ENCODE results near the gene NCOA3.
"Not testable (repeated sequence)": the region's sequence is repeated elsewhere in the genome, so short reads cannot be mapped to it uniquely, and the experiment has no call there.

NCOA3 gene

DNA sequence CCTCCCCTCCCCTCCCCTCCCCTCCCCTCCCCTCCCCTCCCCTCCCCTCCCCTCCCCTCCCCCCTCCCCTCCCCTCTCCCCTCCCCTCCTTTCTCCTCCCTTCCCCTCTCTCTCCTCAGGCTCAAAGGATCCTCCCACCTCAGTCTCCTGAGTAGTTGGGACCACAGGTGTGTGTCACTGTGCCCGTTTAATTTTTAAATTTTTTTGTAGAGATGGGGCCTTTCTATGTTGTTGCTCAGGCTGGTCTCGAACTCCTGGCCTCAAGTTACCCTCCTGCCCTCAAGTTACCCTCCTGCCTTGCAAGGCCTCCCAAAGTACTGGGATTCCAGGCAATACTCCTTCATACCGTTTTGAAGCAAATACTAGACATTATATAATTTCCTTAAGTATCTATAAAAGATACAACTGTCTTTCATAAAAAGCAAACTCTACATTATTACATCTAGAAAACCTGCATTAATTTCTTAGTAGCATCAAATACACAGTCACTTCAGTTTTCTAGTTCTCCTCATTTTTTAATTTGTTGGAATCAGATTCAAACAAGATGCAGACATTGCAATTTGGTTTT lies 39.8 kb downstream of the NCOA3 start:
- no peak for DNase-seq

DNA sequence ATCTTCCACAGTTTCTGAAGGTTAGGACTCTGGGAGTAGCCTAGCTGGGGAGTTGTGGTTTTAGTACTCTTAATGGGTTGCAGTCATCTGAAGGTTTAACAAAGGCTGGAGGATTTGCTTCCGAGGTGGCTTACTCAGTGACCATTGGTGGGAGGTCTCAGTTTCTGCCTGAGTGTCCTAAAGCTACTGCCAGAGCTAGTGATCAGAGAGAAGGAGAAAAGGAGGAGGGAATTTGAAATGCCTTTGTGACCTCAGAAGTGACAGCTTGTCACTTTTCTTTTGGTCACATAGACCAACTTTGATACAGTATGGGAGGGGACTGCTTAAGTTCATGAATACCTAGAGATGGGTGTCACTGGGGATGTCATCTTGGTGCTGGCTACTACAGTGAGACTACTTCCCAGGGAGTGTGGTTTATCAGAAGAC lies 41.3 kb downstream of the NCOA3 start:
- no peak for DNase-seq

DNA sequence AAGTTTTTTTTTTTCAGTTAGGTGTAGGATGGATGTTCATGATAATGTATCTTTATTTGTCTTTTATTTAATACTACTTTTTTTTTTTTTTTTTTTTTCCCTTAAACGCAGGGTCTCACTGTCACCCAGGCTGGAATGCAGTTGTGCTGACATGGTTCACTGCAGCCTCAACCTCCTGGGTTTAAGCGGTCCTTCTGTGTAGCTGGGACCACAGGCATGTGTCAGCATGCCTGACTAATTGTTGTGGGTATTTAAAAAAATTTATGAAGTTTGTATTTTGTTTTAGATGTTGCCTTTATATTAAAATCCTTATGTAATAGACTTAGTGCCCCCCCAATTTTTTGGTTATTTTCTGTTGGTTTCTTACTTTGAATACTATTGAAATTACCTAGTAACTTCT lies 42.6 kb downstream of the NCOA3 start:
- DNase-seq: no peak

DNA sequence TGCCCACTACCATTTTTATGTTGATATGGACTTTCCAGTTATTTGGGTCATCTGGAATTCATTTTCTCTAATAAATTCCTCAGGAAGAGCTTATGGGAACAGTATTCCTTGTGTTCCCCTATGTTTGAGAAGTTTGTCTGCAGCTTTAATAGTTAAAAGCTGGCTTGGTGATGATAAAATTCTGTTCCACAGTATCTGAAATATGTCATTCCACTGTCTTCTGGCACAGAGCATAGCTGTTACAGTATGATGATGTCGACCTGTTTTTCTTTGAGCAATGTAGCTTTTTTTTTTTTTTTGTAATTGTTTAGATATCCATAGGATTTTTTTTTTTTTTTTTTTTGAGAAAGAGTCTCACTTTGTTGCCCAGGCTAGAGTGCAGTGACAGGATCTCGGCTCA lies 43.2 kb downstream of the NCOA3 start:
- no peak for DNase-seq

- DNase-seq: no peak
Observed at GRCh38 chr20:47545499-47545898, 43.8 kb downstream of the NCOA3 start.

- no peak for DNase-seq
Observed at GRCh38 chr20:47546184-47547033, 44.7 kb downstream of the NCOA3 start.

- DNase-seq: no peak
Observed at GRCh38 chr20:47547034-47547387, 45.3 kb downstream of the NCOA3 start.

DNA sequence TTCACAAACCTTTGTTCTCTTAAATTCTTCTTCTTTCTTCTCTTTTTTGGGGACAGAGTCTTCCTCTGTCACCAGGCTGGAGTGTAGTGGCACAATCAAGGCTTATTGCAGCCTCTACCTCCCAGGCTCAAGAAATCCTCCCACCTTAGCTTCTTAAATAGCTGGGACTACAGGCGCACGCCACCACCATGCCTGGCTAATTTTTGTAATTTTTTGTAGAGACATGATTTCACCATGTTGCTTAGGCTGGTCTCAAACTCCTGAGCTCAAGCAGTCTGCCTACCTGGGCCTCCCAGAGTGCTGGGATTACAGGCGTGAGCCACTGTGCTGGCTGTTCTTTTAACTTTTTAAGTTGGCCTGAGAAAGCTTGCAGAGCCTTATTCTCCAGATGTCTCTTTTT lies 48.0 kb downstream of the NCOA3 start:
- DNase-seq: no peak

DNA sequence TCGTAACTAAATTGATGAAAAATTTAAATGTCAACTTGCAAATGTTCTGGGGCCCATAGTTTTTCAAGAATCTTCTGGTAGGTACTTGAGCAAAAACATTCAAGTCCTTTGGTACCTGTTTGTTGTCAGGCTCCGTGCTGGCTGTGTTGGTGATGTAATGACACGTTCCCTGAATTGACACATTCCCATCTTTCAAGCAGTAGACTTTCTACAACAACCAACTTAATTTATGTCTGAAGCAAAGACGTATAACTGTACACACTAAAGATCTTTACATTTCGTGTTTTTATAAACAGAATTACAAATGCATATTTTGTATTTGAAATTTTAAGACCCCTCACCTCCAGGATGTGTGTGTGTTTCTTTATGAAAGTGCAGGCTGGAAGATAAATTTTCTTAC lies 49.5 kb downstream of the NCOA3 start:
- DNase-seq: no peak

DNA sequence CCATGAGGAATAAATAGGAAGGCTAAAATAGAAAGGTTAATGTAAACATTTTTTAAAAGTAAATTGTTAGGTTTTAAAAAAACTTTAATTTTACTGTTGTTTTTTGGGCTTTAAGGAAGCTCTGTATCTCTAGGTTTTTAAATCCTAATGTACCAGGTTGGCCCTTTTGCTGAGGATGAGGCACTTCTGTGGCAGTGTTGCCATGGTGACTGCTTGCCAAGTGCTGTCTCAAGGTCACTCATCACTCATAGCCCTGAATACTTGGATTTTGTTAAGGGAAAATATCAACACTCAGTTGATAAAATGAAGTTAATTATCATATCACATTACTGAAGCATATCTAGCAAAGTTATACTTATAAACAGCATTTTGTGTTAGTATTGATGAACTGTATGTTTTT lies 50.2 kb downstream of the NCOA3 start:
- no peak for DNase-seq

- DNase-seq: no peak
Observed at GRCh38 chr20:47552996-47553395, 51.3 kb downstream of the NCOA3 start.

DNA sequence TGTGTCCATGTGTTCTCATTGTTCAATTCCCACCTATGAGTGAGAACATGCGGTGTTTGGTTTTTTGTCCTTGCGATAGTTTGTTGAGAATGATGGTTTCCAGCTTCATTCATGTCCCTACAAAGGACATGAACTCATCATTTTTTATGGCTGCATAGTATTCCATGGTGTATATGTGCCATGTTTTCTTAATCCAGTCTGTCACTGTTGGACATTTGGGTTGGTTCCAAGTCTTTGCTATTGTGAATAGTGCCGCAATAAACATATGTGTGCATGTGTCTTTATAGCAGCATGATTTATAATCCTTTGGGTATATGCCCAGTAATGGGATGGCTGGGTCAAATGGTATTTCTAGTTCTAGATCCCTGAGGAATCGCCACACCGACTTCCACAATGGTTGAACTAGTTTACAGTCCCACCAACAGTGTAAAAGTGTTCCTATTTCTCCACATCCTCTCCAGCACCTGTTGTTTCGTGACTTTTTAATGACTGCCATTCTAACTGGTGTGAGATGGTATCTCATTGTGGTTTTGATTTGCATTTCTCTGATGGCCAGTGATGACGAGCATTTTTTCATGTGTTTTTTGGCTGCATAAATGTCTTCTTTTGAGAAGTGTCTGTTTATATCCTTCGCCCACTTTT lies 52.0 kb downstream of the NCOA3 start:
- DNase-seq: not testable (repeated sequence)

- DNase-seq: not testable (repeated sequence)
Observed at GRCh38 chr20:47554283-47554682, 52.6 kb downstream of the NCOA3 start.

DNA sequence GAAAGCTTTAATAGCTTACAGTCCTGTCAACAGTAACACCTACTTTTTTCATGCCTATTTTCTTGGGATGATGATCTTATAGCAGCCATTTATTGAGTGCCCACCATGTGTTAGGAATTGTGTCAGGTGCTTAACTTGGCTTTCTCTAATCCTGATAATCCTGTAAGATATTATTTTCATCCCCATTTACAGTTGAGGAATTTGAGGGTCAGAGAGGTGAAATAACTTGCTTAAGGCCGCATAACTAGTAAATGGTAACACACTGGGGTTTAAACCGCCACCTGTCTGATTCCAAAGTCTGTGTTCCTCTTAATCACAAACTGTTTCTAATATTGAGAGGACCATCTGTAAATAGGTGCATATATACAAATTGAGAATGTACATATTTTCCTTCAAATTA lies 55.5 kb downstream of the NCOA3 start:
- DNase-seq: no peak

GRCh38 chr20:47557791-47558190 lies 56.1 kb downstream of the NCOA3 start:
- no peak for DNase-seq

GRCh38 chr20:47558295-47559066 lies 56.8 kb downstream of the NCOA3 start:
- no peak for DNase-seq

- no peak for DNase-seq
Observed at GRCh38 chr20:47559141-47559540, 57.5 kb downstream of the NCOA3 start.

- no peak for DNase-seq
Observed at GRCh38 chr20:47561180-47561579, 59.5 kb downstream of the NCOA3 start.

GRCh38 chr20:47561603-47562583 lies 60.2 kb downstream of the NCOA3 start:
- no peak for DNase-seq

GRCh38 chr20:47566269-47566668 lies 64.6 kb downstream of the NCOA3 start:
- DNase-seq: no peak

DNA sequence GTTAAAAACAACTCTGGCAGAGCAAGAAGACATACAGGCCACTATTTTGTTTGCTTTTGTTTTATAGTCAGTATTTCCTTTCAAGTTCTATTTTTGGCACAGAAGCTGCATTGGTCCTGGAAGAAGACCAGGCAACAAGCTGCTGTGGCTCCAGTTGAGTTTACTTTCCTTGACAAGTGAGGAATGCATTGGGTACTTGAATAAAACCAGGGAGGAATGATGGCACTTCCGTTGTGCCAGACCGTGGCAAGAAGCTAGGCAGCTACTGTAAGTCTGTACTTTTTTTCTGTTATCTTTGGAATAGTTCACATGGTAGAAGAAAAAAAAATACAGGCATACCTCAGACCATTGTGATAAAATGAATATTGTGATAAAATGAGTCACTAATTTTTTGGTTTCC lies 66.3 kb downstream of the NCOA3 start:
- DNase-seq: no peak

GRCh38 chr20:47568837-47569410 lies 67.2 kb downstream of the NCOA3 start:
- DNase-seq: no peak

Data from SIG-M5 (cell line).